Peyer's patch (tissue), 4 donors: Measurements from ENCODE around the gene CAMK2N1.

Experiments used
- POLR2A ChIP-seq, 2 donors: fragments of 450-650 bp; IDR thresholded peaks; one replicate each; pipeline ENCODE4 v1.5.1; 2017; ENCODE audit warnings: antibody characterized with exemption in 2 of 2, mild to moderate bottlenecking in 2 of 2, moderate library complexity in 2 of 2
- TF ChIP-seq, protein P1 (sequence below), 6 experiments: fragments of 450-650 bp in 4 of 6; fragments of 200-600 bp in 2 of 6; sonication (generic) in 1 of 6; IDR thresholded peaks; one replicate each; pipeline ENCODE4 v1.5.1; 2017 to 2019; ENCODE audit warnings: antibody characterized with exemption in 6 of 6, mild to moderate bottlenecking in 3 of 6, moderate library complexity in 1 of 6

DNA sequence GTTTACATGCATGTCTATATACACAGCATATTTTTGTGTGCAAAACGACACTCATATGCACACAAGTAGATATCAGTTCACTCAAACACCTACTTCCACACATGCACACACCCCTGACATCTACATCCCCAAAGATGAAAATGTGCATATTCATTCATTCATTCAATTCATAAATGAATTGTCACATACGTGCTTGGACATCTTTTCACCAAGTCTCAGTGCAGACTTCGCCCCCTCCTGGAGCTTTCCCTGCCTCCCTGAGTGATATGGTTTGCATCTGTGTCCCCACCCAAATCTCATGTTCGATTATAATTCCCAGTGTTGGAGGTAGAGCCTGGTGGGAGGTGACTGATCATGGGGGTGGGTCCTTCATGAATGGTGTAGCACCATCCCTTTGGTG lies 53.1 kb downstream of the CAMK2N1 start:
- no peak for TF ChIP-seq POLR2A (IDR thresholded peaks at IDR 0.05)
- TF ChIP-seq, protein P1, sequence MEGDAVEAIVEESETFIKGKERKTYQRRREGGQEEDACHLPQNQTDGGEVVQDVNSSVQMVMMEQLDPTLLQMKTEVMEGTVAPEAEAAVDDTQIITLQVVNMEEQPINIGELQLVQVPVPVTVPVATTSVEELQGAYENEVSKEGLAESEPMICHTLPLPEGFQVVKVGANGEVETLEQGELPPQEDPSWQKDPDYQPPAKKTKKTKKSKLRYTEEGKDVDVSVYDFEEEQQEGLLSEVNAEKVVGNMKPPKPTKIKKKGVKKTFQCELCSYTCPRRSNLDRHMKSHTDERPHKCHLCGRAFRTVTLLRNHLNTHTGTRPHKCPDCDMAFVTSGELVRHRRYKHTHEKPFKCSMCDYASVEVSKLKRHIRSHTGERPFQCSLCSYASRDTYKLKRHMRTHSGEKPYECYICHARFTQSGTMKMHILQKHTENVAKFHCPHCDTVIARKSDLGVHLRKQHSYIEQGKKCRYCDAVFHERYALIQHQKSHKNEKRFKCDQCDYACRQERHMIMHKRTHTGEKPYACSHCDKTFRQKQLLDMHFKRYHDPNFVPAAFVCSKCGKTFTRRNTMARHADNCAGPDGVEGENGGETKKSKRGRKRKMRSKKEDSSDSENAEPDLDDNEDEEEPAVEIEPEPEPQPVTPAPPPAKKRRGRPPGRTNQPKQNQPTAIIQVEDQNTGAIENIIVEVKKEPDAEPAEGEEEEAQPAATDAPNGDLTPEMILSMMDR (IDR thresholded peaks at IDR 0.05) = no peak
